ENCODE data around the gene SMTNL1.

The SMTNL1 gene

GRCh38 chr11:57536947-57537619, at the start of gene SMTNL1:
SMTNL1 (plus strand) TSS chr11:57537595; CDS start chr11:57542643, 5,048 bp downstream.
- DNase-seq: peak; percentile 14

GRCh38 chr11:57487920-57488659, 49.3 kb upstream of the SMTNL1 start:
- no peak for DNase-seq

GRCh38 chr11:57490456-57491248, 46.7 kb upstream of the SMTNL1 start:
- DNase-seq: no peak

GRCh38 chr11:57491371-57492061, 45.9 kb upstream of the SMTNL1 start:
- peak; percentile 29 for DNase-seq

GRCh38 chr11:57493507-57494503, 43.6 kb upstream of the SMTNL1 start:
- peak; percentile 69 for DNase-seq

GRCh38 chr11:57496109-57496820, 41.1 kb upstream of the SMTNL1 start:
- no peak for DNase-seq

GRCh38 chr11:57497303-57498247, 39.8 kb upstream of the SMTNL1 start:
- no peak for DNase-seq

GRCh38 chr11:57498540-57498939, 38.9 kb upstream of the SMTNL1 start:
- no peak for DNase-seq

GRCh38 chr11:57499413-57499982, 37.9 kb upstream of the SMTNL1 start:
- DNase-seq: peak; percentile 55

GRCh38 chr11:57499983-57500461, 37.4 kb upstream of the SMTNL1 start:
- DNase-seq: peak; percentile 44

GRCh38 chr11:57500515-57500914, 36.9 kb upstream of the SMTNL1 start:
- peak; percentile 67 for DNase-seq

- peak; percentile 61 for DNase-seq
Observed at GRCh38 chr11:57500926-57501325, 36.5 kb upstream of the SMTNL1 start.

GRCh38 chr11:57501953-57502352, 35.4 kb upstream of the SMTNL1 start:
- DNase-seq: peak; percentile 49

GRCh38 chr11:57502376-57502775, 35.0 kb upstream of the SMTNL1 start:
- DNase-seq: peak; percentile 50

- peak; percentile 9 for DNase-seq
Observed at GRCh38 chr11:57502870-57503269, 34.5 kb upstream of the SMTNL1 start.

GRCh38 chr11:57504511-57504910, 32.9 kb upstream of the SMTNL1 start:
- no peak for DNase-seq

- no peak for DNase-seq
Observed at GRCh38 chr11:57506522-57506921, 30.9 kb upstream of the SMTNL1 start.

- DNase-seq: no peak
Observed at GRCh38 chr11:57508341-57509170, 28.8 kb upstream of the SMTNL1 start.

Data from DMS53 (cell line).